HG03521 (cell line): Measurements from ENCODE around the gene SERBP1.

Source experiments
- ATAC-seq: cut with Tn5 transposase; IDR thresholded peaks from one replicate; pipeline ENCODE4 v1.9.1; 2021; ENCODE audit warnings: mild to moderate bottlenecking, moderate library complexity; ENCODE audit not compliant: unreplicated experiment

Gene SERBP1

DNA sequence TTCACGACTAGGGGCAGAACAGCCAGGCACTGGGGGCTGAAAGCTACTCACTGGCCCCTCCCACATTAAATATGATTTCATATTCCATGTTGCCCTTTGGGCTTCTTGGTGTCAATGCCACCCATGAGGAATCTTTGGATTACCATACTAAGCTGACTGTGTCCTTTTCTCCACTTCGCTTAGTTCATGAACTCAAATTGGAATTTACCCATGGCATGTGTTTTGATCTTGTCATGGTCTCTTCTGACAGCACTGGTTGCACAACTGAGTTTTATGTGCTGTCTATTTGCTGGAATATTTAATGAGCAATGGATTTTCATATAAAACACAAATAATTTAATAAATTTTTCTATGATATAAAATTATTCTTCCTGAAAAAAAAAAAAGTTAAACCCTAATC lies 59.2 kb downstream of the SERBP1 start:
- no peak for ATAC-seq

- ATAC-seq = no peak
Measured at GRCh38 chr1:67368046-67368514, 62.1 kb downstream of the SERBP1 start.

DNA sequence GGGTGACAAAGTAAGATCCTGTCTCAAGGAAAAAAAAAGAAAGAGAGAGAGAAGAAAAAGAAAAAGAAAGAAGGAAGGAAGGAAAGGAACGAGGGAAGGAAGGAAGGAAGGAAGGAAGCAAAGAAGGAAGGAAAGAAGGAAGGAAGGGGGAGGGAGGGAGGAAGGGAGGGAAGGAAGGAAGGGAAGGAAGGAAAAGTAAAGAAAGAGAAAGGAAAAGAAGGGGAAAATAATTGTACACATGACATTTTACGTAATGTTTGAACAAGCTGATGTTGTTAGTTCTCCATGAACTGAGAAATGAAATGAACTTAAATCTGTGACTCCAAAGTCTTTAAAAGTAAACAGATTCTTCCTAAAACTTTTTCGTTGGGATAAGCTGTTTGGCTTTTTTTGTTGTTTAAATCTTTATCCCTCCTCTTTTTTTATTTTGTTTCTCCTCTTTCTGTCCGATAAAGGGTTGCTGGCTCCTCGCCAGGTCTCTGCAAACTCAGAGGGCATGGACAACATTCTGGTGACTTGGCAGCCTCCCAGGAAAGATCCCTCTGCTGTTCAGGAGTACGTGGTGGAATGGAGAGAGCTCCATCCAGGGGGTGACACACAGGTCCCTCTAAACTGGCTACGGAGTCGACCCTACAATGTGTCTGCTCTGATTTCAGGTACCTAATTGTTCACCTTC lies 62.7 kb downstream of the SERBP1 start:
- ATAC-seq = no peak

DNA sequence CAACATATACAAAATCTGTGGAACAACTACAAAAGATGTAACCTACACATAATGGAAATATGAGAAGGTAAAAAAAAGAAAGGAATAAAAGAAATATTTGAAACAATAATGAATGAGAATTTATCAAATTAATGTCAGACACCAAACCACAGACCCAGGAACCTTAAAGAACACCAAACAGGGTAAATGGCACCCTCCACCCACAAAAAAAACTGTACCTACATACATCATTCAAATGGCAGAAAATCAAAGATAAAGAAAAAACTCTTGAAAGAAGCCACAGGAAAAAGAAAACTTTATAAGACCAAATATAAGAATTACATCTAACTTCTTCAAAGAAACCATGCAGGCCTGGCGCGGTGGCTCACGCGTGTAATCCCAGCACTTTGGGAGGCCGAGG lies 68.6 kb downstream of the SERBP1 start:
- ATAC-seq = no peak

DNA sequence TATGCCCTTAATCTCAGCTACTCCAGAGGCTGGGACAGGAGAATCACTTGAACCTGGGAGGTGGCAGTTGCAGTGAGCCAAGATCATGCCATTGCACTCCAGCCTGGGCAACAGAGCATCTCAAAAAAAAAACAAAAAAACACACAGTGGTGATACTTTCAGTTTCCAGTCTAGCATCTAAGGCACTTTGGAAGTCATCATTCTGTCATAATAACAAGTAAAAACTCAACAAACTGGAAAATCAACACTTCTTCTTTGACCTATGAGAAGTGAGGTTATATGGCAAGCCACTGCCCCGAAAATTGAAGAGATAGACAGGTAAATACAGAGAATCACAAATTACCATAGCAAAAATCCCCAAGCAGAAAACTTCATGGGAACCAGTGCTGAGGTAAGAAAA lies 70.6 kb downstream of the SERBP1 start:
- no peak for ATAC-seq
